Transverse colon (tissue), 4 donors: ENCODE measurements around the gene AOPEP. TPM values are rescaled to one million over a fixed set of nuclear protein-coding genes. Genes with fewer than 3 reads are reported as not detected.

Source experiments
- DNase-seq: peaks from one replicate; pipeline ENCODE4 v3.0.0-alpha.2; 2019
- H3K27ac ChIP-seq, 4 donors: fragments of 200-600 bp; sonication (generic); 2 replicates each; pipeline ENCODE4 v1.5.1; 2016 to 2018; ENCODE audit warnings: inconsistent platforms in 4 of 4
- H3K27me3 ChIP-seq: fragments of 200-600 bp; sonication (generic); 2 replicates; pipeline ENCODE4 v1.5.1; 2017; ENCODE audit warnings: inconsistent platforms
- H3K36me3 ChIP-seq, 4 donors: fragments of 200-600 bp; sonication (generic); 2 replicates each; pipeline ENCODE4 v1.5.1; 2017 to 2019; ENCODE audit warnings: inconsistent platforms in 4 of 4
- H3K4me1 ChIP-seq, 4 donors: fragments of 200-600 bp; sonication (generic); 2 replicates each; pipeline ENCODE4 v1.5.1; 2017 to 2020; ENCODE audit warnings: inconsistent platforms in 4 of 4
- H3K4me3 ChIP-seq, 4 donors: fragments of 200-600 bp; sonication (generic); 1 replicate in 1 of 4; 2 replicates in 3 of 4; pipeline versions ENCODE4 v1.5.1 to v1.6.1; 2017 to 2019; ENCODE audit warnings: inconsistent platforms in 4 of 4
- H3K9me3 ChIP-seq, 2 donors: fragments of 200-600 bp; sonication (generic); 2 replicates each; pipeline ENCODE4 v1.5.1; 2017 to 2019; ENCODE audit warnings: inconsistent platforms in 2 of 2
- CTCF ChIP-seq, 5 experiments: fragments of 200-600 bp in 3 of 5; fragments of 450-650 bp in 2 of 5; sonication (generic) in 3 of 5; IDR thresholded peaks; 1 replicate in 2 of 5; 2 replicates in 3 of 5; pipeline ENCODE4 v1.5.1; 2016 to 2017; ENCODE audit warnings: antibody characterized with exemption in 5 of 5, inconsistent platforms in 3 of 5, mild to moderate bottlenecking in 2 of 5, moderate library complexity in 1 of 5
- EP300 ChIP-seq: sonication (generic); formaldehyde crosslinking; IDR thresholded peaks from one replicate; pipeline ENCODE4 v1.6.1; 2017; ENCODE audit warnings: antibody characterized with exemption, low read depth
- POLR2A ChIP-seq: fragments of 450-650 bp; IDR thresholded peaks from one replicate; pipeline ENCODE4 v1.6.1; 2016; ENCODE audit warnings: antibody characterized with exemption, mild to moderate bottlenecking, moderate library complexity
- POLR2AphosphoS5 ChIP-seq, 3 donors: sonication (generic); formaldehyde crosslinking; IDR thresholded peaks; one replicate each; pipeline ENCODE4 v1.6.1; 2016; ENCODE audit warnings: antibody characterized with exemption in 3 of 3
- WGBS, 2 donors: methylation state at CpG; one replicate each; pipeline ENCODE4 v1.1.5; 2018; ENCODE audit warnings: low coverage in 1 of 2; 5-methylcytosine and 5-hydroxymethylcytosine counted together
- in situ Hi-C, 4 donors: fragments of 200-750 bp; cut with MboI; loops; one replicate each; pipeline versions ENCODE4 v1.15.0 to v1.15.1; 2017; ENCODE audit warnings: low sequenced_read_pairs in 3 of 4, low pct_ligation_motif_present in 1 of 4, low pct_unique_long_range_greater_than_20kb in 1 of 4
- intact Hi-C: fragments of 100-400 bp; cut with DNase I; formaldehyde crosslinking; loops from one replicate; pipeline ENCODE4 v1.15.1; 2023; ENCODE audit warnings: low total_unique reads
- total RNA-seq, 4 donors: library from RNA; depleted of rRNA; stranded (reverse); fragments of >200 nt; gene quantifications; one replicate each; pipeline ENCODE4 v1.1.0, GENCODE V29; 2016

AOPEP gene
- total RNA-seq, 4 donors from 2014 or later, result 53.0 to 129 (median 92.7) TPM

GRCh38 chr9:95081998-95082397 is 355.5 kb downstream of the AOPEP start:
- in situ Hi-C loops (no loop called here), intact Hi-C loops (no loop called here)
- H3K4me3 ChIP-seq, result no peak overlapping the region
- no peak for TF ChIP-seq POLR2A
- no peak for TF ChIP-seq POLR2AphosphoS5 (IDR thresholded peaks at IDR 0.05)
- no peak for TF ChIP-seq EP300
- no peak for TF ChIP-seq CTCF (IDR thresholded peaks at IDR 0.05)
- peak overlapping the region; percentile 27 to 75 (median 68) for H3K27ac ChIP-seq
- no peaks in the 10 kb centered on the region for H3K27me3 ChIP-seq
- 74% methylated on average over 19 of the region's 19 CpGs; no CpG with 5 or more reads in 1 of the 2 donors for WGBS, 2 donors
- H3K9me3 ChIP-seq, result no peaks in the 10 kb centered on the region
- peaks cover 16 to 40% (median 27%) of the 10 kb centered on the region in 4 donors for H3K4me1 ChIP-seq
- H3K36me3 ChIP-seq, result peaks cover 0 to 27% (median 0%) of the 10 kb centered on the region in 4 donors
- DNase-seq, result no peak

GRCh38 chr9:95082401-95083084 is 356.0 kb downstream of the AOPEP start:
- no peak for DNase-seq
- no peak overlapping the region for H3K4me3 ChIP-seq
- TF ChIP-seq POLR2AphosphoS5 (IDR thresholded peaks at IDR 0.05) (no peak), CTCF (IDR thresholded peaks at IDR 0.05) (no peak), EP300 (no peak), POLR2A (no peak)
- intact Hi-C loops (no loop called here), in situ Hi-C loops (no loop called here)
- H3K27me3 ChIP-seq, result no peaks in the 10 kb centered on the region
- peaks cover 0 to 28% (median 0%) of the 10 kb centered on the region in 4 donors for H3K36me3 ChIP-seq
- H3K4me1 ChIP-seq, result peaks cover 15 to 37% (median 22%) of the 10 kb centered on the region in 4 donors
- no peaks in the 10 kb centered on the region for H3K9me3 ChIP-seq
- H3K27ac ChIP-seq, result peak overlapping the region; percentile 27 to 75 (median 68)
- WGBS, 2 donors, result 85% methylated on average over 17 of the region's 18 CpGs; no CpG with 5 or more reads in 1 of the 2 donors

GRCh38 chr9:95083086-95083768 is 356.7 kb downstream of the AOPEP start:
- WGBS, 2 donors, result 92% methylated on average over 36 of the region's 39 CpGs; no CpG with 5 or more reads in 1 of the 2 donors
- DNase-seq, result no peak
- peak overlapping the region; percentile 27 to 75 (median 68) for H3K27ac ChIP-seq
- peaks cover 12 to 37% (median 21%) of the 10 kb centered on the region in 4 donors for H3K4me1 ChIP-seq
- TF ChIP-seq POLR2A, result no peak
- TF ChIP-seq POLR2AphosphoS5 (IDR thresholded peaks at IDR 0.05), result no peak
- no peak for TF ChIP-seq CTCF (IDR thresholded peaks at IDR 0.05)
- TF ChIP-seq EP300, result no peak
- H3K36me3 ChIP-seq, result peaks cover 0 to 28% (median 0%) of the 10 kb centered on the region in 4 donors
- no peak overlapping the region for H3K4me3 ChIP-seq
- no peaks in the 10 kb centered on the region for H3K9me3 ChIP-seq
- intact Hi-C loops, result no loop called here
- in situ Hi-C loops, result no loop called here
- no peaks in the 10 kb centered on the region for H3K27me3 ChIP-seq

GRCh38 chr9:95084254-95084934 is 357.9 kb downstream of the AOPEP start:
- no peaks in the 10 kb centered on the region for H3K9me3 ChIP-seq
- no peak overlapping the region for H3K4me3 ChIP-seq
- no peaks in the 10 kb centered on the region for H3K27me3 ChIP-seq
- intact Hi-C loops (no loop called here), in situ Hi-C loops (no loop called here)
- peak in 2 of 3 donors; percentile 8 to 41 for TF ChIP-seq POLR2AphosphoS5 (IDR thresholded peaks at IDR 0.05)
- no peak for TF ChIP-seq CTCF (IDR thresholded peaks at IDR 0.05)
- H3K27ac ChIP-seq, result peak overlapping the region; percentile 37 to 83 (median 60)
- H3K4me1 ChIP-seq, result peaks cover 6 to 37% (median 18%) of the 10 kb centered on the region in 4 donors
- 82 to 89% methylated on average over 7 to 19 of the region's 19 CpGs for WGBS, 2 donors
- H3K36me3 ChIP-seq, result peaks cover 0 to 28% (median 0%) of the 10 kb centered on the region in 4 donors
- no peak for DNase-seq
